ENCODE data around the gene GPC6.

- TF ChIP-seq POLR2A (IDR thresholded peaks at IDR 0.05) (no peak), CTCF (IDR thresholded peaks at IDR 0.05) (no peak)
Observed at GRCh38 chr13:94154367-94154766, 927.8 kb downstream of the GPC6 start.

Data from uterus (tissue), 2 donors.